HG02852 (cell line): ENCODE measurements around the gene PHTF2.

Experiments
- ATAC-seq: cut with Tn5 transposase; IDR thresholded peaks from one replicate; pipeline ENCODE4 v1.9.1; 2021; ENCODE audit warnings: mild to moderate bottlenecking, moderate library complexity; ENCODE audit not compliant: unreplicated experiment

Gene PHTF2

GRCh38 chr7:77791956-77792355 lies 6.6 kb upstream of the PHTF2 start:
- ATAC-seq: no peak

GRCh38 chr7:77794000-77794399 lies 4.6 kb upstream of the PHTF2 start:
- no peak for ATAC-seq

- no peak for ATAC-seq
Observed at GRCh38 chr7:77796109-77796508, 2.5 kb upstream of the PHTF2 start.

- ATAC-seq: no peak
Observed at GRCh38 chr7:77796960-77797359, 1.6 kb upstream of the PHTF2 start.

- peak; percentile 28 for ATAC-seq
Observed at GRCh38 chr7:77797734-77798393, 709 bp upstream of the PHTF2 start.

GRCh38 chr7:77799078-77799964 lies 748 bp downstream of the PHTF2 start:
- ATAC-seq: peak; percentile 4

- ATAC-seq: peak; percentile 16
Observed at GRCh38 chr7:77800158-77800557, 1.6 kb downstream of the PHTF2 start.

- ATAC-seq: no peak
Observed at GRCh38 chr7:77800730-77801129, 2.2 kb downstream of the PHTF2 start.

- ATAC-seq: no peak
Observed at GRCh38 chr7:77802557-77803405, 4.2 kb downstream of the PHTF2 start.

- ATAC-seq: no peak
Observed at GRCh38 chr7:77806425-77806824, 7.9 kb downstream of the PHTF2 start.

- peak; percentile 59 for ATAC-seq
Observed at GRCh38 chr7:77808517-77808916, 9.9 kb downstream of the PHTF2 start.

GRCh38 chr7:77811516-77812289 lies 13.1 kb downstream of the PHTF2 start:
- ATAC-seq: no peak

GRCh38 chr7:77812290-77812685 lies 13.7 kb downstream of the PHTF2 start:
- no peak for ATAC-seq

- ATAC-seq: no peak
Observed at GRCh38 chr7:77813180-77813579, 14.6 kb downstream of the PHTF2 start.

- no peak for ATAC-seq
Observed at GRCh38 chr7:77819021-77819420, 20.4 kb downstream of the PHTF2 start.

GRCh38 chr7:77820967-77821366 lies 22.4 kb downstream of the PHTF2 start:
- ATAC-seq: no peak

GRCh38 chr7:77822269-77822668 lies 23.7 kb downstream of the PHTF2 start:
- no peak for ATAC-seq

- ATAC-seq: no peak
Observed at GRCh38 chr7:77823787-77824186, 25.2 kb downstream of the PHTF2 start.

GRCh38 chr7:77824636-77825035 lies 26.1 kb downstream of the PHTF2 start:
- ATAC-seq: no peak

- ATAC-seq: no peak
Observed at GRCh38 chr7:77825131-77825530, 26.6 kb downstream of the PHTF2 start.

GRCh38 chr7:77826300-77826699 lies 27.7 kb downstream of the PHTF2 start:
- no peak for ATAC-seq
